CD4-positive, alpha-beta T cell treated with Interleukin-4 for 4 hours (primary cell): ENCODE data around the gene CENPU.
"Not testable (repeated sequence)": the region's sequence is repeated elsewhere in the genome, so short reads cannot be mapped to it uniquely, and the experiment has no call there.

Experiments
- DNase-seq: peaks from one replicate; pipeline ENCODE4 v3.0.0-alpha.2; 2020

CENPU gene

GRCh38 chr4:184751585-184751956, 17.7 kb upstream of the CENPU start:
- DNase-seq = no peak

DNA sequence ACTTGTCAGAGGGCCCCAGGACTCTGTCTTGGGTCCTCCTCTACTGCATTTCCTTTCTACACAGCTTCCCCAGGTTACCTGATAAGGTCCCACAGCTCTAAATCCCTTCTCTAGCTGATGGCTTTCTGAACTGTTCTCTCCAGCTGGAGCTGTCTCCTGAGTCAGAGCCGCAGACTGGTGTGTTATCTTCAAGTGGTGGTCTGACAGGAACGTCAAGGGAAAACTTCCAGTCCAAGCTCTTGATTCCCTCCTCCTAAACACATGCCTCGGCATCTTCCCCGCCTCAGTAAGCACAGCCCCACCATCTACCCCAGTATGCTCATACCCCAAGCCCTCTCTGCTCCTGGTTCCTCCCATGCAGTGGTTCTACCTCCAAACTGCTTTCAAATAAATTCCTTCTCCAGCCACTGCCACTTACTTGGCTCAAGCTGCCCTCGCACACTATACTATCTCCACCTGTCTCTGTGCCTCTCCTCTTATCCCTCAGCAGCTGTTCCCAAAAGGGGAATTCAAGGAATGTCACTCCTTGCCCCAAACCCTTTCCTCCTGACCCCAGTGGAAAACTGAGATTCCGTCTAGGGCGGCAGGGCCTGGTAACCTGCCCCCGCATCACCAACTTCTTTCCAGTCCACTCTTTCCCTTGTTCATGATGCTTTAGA, 17.2 kb upstream of the CENPU start:
- DNase-seq = no peak

DNA sequence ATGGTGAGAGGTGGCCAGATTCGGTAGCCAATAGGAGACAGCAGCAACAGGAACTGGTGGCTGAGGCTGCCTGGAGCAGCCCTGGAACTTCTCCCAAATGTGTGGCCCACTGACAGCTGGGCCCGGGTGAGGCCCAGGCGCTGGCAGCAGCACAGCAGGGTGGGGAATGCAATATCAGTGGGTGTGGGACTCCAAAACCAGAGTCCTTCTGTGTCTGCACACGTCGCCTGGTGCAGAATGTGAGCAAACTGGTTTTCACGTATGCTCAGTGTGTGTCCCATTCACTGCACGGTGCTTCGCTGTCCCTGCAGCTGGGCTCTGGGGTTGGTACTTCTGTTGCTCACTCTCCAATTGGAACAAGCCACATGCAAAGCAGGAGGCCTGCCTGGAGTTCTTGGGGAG, 14.4 kb upstream of the CENPU start:
- no peak for DNase-seq

GRCh38 chr4:184747034-184747830, 13.3 kb upstream of the CENPU start:
- DNase-seq = no peak

GRCh38 chr4:184745831-184746795, 12.2 kb upstream of the CENPU start:
- DNase-seq = peak; percentile 67

DNA sequence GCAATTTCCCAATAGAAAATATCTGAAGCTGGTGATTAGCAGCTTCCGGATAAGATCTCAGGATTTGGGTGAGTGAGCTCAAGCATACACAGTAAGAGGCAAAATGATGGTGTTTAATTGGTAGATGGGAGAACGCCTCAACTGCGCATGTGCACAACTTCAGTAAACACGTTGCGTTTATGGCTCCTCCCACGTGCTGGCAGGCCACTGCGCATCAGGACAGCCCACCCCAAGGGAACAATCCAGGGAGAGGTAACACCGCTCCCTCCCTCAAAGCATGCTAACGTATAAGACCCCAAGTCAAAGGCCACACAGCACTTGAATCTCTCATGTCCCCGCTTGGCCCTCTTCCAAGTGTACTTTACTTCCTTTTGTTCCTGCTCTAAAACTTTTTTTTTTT, 10.3 kb upstream of the CENPU start:
- DNase-seq = no peak

DNA sequence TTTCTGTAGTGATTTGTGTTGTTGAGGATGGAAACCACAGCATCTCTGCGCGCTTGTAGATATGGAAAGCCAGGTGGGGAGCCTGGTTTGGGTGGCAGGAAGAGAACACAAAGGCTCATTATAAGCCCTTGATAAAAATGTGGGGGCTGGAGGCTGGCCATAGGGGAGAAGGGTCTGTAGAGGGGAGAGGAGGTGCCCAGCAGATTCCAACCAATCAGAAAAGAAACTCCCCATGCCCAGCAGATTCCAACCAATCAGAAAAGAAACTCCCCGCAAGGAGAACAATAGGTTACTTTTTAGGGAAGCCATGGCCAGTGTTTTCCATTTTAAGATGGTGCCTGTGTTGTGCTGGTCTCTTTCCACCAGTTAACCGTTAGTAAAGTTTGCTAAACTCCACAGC, 9.8 kb upstream of the CENPU start:
- no peak for DNase-seq

DNA sequence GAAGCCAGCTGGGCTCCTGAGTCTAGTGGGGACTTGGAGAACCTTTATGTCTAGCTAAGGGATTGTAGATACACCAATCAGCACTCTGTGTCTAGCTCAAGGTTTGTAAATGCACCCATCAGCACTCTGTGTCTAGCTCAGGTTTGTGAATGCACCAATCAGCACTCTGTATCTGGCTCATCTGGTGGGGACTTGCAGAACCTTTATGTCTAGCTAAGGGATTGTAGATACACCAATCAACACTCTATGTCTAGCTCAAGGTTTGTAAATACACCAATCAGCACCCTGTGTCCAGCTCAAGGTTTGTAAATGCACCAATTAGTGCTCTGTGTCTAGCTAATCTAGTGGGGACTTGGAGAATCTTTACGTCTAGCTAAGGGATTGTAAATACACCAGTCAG, 7.8 kb upstream of the CENPU start:
- DNase-seq = not testable (repeated sequence)

DNA sequence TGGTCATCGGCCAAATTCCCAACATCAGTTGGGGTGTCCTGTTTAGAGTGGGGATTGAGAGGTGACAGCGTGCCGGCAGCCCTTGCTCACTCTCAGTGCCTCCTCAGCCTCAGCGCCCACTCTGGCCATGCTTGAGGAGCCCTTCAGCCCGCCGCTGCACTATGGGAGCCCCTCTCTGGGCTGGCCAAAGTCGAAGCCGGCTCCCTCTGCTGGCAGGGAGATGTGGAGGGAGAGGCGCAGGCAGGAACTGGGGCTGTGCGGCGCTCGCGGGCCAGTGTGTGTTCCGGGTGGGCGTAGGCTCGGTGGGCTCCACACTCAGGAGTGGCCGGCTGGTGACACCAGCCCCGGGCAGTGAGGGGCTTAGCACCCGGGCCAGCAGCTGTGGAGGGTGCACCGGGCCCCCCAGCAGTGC, 7.1 kb upstream of the CENPU start:
- no peak for DNase-seq

- not testable (repeated sequence) for DNase-seq
These were observed 5.7 kb upstream of the CENPU start for GRCh38 chr4:184739575-184739974.

DNA sequence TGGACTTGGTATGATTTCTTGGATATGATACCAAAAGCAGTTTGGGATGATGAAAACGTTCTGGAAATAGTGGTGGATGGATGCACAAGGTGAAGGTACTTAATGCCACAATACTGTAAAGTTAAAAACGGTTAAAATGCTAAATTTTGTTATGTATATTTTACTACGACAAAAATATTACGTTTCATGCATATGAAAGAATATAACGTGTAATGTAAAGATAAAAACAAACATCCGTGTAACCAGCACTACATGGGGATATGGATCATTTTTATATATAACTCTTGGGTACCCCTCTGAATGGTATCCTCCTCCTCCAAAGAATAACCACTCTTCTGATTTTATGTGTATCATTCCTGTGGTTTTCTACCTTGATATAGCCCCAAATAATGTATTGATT, 862 bp upstream of the CENPU start:
- DNase-seq = no peak

DNA sequence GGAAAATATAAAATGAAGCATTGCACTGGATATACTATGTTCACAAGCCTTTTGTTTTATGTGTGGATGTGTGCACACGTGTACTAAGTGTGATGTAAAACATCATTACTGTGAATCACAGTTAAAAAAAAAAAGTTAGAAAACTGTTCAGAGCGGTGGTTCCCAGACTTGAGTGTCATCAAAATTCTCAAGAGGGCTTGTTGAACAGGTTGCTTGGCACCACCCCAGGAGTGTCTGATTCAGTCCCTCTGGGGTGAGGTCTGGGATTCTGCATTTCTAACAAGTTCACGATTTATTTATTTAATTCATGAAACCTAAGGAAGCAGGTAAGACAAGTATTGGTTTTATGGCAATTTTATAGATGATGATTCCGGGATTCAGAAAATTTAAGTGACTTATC, 1.8 kb downstream of the CENPU start:
- DNase-seq = no peak

GRCh38 chr4:184731056-184731455, 2.8 kb downstream of the CENPU start:
- no peak for DNase-seq

- DNase-seq = no peak
These were observed 4.0 kb downstream of the CENPU start for GRCh38 chr4:184729946-184730345.

- DNase-seq = no peak
These were observed 5.0 kb downstream of the CENPU start for GRCh38 chr4:184728858-184729257.

DNA sequence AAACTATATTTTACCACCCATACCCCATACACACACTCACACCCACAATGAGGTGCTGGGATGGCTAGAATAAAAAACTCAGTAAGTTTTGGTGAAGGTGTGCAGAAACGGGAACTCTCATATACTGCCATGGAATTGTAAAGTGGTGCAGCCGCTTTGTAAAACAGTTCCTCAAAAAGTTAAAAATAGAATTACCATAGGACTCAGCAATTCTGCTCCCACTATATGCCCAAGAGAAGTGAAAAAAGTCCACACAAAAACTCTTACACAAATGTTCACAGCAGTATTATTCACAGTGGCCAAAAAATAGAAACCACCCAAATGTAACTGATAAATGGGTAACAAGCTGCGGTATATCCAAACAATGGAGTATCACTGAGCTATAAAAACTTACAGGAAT, 6.5 kb downstream of the CENPU start:
- no peak for DNase-seq

DNA sequence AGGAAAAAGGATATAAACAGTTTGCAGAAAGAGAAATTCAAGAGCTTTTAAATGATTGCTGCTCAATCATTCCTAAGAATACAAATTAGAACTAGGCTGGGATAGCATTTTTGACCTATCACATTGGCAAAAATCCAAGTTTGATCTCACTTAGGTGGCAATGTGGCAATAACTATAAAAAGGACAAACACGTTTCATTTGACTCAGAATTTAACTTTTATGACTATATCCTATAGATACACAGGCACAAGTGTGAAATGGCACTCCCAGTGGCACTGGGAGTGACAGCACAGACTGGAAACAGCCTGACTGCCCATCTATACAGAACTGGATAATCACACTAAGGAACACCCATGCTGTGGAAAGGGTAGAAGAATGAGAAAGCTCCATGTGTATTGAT, 11.1 kb downstream of the CENPU start:
- no peak for DNase-seq

DNA sequence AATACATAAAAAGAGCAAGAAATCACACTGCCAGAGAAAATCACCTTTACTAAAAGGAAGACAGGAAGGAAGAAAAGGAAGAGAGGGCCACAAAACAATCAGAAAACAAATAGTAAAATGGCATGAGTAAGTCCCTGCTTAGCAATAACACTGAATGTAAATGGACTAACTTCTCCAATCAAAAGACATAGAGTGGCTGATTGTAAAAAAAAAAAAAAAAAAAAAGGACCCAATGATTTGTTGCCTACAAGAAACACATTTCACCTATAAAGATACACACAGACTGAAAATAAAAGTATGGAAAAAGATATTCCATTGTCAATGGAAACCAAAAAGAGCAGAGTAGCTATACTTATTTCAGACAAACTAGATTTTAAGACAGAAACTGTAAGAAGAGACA, 12.6 kb downstream of the CENPU start:
- DNase-seq = no peak

GRCh38 chr4:184719407-184719806, 14.5 kb downstream of the CENPU start:
- no peak for DNase-seq

DNA sequence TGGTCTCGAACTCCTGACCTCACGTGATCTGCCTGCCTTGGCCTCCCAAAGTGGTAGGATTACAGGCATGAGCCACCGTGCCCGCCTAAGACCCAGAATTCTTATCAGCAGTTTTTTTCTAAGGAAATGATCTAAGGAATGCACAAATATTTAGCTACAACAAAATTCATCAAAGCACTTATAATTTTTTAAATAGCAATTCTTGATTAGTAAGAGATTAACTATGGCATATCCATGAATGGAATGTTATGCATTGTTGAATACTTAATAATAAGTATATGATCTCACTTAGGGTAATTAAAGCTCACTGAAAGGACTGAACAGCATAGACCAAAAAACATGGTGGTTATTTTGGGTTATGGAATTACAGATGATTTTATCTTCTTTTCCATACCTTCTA, 18.4 kb downstream of the CENPU start:
- no peak for DNase-seq

GRCh38 chr4:184713887-184714286, 20.0 kb downstream of the CENPU start:
- DNase-seq = no peak

DNA sequence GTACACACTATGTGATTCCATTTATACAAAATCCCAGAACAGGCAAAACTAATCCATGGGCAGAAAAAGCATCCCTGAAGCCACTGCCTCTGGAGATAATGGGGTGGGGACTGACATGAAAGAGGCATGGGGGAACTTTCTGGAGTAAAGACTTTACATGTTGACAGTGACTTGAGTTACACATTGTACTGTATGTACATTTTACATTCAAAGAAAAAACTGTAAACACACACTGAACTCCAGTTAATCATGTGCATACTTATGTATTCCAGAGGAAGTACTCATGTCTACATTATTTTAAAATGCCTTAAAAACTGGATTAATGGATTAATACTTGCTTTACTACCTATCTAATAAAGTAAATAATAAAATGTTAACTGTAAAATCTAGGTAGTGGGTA, 21.6 kb downstream of the CENPU start:
- no peak for DNase-seq

GRCh38 chr4:184706453-184706852, 27.4 kb downstream of the CENPU start:
- DNase-seq = no peak

DNA sequence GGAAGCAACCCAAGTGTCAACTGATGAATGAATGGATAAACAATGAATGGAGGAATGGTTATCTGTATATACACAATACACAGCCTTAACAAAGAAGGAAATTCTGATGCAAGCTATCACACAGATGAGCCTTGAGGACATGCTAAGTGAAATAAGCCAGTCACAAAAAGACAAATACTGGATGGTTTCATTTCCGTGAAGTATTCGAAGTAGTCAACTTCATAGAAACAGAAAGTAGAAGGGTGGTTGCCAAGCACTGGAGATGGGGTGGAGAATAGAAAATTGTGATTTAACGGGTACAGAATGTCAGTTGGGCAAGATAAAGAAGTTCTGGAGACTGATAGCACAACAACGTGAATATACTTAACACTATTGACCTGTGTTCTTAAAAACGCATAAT, 28.2 kb downstream of the CENPU start:
- DNase-seq = peak; percentile 3
